ENCODE results near the gene MPG. TPM values are rescaled to one million over a fixed set of nuclear protein-coding genes. Genes with fewer than 3 reads are reported as not detected.
"Not testable (repeated sequence)": the region's sequence is repeated elsewhere in the genome, so short reads cannot be mapped to it uniquely, and the experiment has no call there.

MPG gene
- 100 to 1,000 TPM; 111 to 138 TPM for total RNA-seq

GRCh38 chr16:77807-78443 is at the start of gene MPG:
Gene MPG, plus strand, starts transcription at chr16:78225. Its CDS starts 85 bp downstream, at chr16:78310.
- DNase-seq (ENCODE audit: low spot score) = peak; percentile 80
- intact Hi-C loops (cut with DNase I) = no loop called here
- Histone ChIP-seq H3K27ac (peak within 1 kb of the TSS; percentile 88 to 91), H3K4me3 (peak within 1 kb of the TSS; percentile 84 to 98), H3K4me1 (replicated peaks) (peaks cover 25% of the 10 kb centered on the region), H3K27me3 (replicated peaks; ENCODE audit: insufficient read depth) (no peaks in the 10 kb centered on the region), H3K9me3 (no peaks in the 10 kb centered on the region), H3K36me3 (peaks cover 0 to 7% of the 10 kb centered on the region in 2 donors)
- peak; percentile 68 for TF ChIP-seq POLR2A (IDR thresholded peaks at IDR 0.05)
- TF ChIP-seq POLR2AphosphoS5 (IDR thresholded peaks at IDR 0.05) = peak; percentile 73
- TF ChIP-seq, protein P1, sequence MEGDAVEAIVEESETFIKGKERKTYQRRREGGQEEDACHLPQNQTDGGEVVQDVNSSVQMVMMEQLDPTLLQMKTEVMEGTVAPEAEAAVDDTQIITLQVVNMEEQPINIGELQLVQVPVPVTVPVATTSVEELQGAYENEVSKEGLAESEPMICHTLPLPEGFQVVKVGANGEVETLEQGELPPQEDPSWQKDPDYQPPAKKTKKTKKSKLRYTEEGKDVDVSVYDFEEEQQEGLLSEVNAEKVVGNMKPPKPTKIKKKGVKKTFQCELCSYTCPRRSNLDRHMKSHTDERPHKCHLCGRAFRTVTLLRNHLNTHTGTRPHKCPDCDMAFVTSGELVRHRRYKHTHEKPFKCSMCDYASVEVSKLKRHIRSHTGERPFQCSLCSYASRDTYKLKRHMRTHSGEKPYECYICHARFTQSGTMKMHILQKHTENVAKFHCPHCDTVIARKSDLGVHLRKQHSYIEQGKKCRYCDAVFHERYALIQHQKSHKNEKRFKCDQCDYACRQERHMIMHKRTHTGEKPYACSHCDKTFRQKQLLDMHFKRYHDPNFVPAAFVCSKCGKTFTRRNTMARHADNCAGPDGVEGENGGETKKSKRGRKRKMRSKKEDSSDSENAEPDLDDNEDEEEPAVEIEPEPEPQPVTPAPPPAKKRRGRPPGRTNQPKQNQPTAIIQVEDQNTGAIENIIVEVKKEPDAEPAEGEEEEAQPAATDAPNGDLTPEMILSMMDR (IDR thresholded peaks at IDR 0.05) = peak in 1 of 4 experiments; percentile 20
- under 1% methylated on average over 45 of the region's 83 CpGs for WGBS

DNA sequence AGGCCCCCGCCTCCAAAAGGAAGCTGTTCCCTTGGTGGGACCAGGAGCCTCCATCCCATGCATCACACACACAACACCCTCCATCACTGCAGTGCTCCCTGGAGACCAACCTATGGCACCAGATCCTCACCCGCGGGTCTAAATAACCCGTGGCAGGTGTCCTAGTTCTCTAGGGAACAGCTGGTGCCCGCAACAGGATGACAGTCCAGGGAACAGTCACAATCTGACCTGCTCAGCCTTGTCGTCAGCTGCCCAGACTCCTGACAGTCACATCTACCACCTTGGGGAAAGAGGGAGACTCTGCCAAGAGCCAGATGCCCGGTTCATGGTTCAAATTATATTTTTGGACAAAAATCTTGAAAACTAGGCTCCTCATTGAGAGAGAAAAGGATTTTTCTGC is 47.4 kb upstream of the MPG start:
- H3K4me3 ChIP-seq; DNase-seq (ENCODE audit: low spot score); H3K27me3 ChIP-seq (replicated peaks; ENCODE audit: insufficient read depth); H3K4me1 ChIP-seq (replicated peaks); intact Hi-C loops (cut with DNase I); H3K9me3 ChIP-seq; H3K36me3 ChIP-seq; H3K27ac ChIP-seq: not testable (repeated sequence)
- WGBS = 80% methylated on average over 1 of the region's 7 CpGs

GRCh38 chr16:33154-33876 is 44.7 kb upstream of the MPG start:
- H3K4me1 ChIP-seq (replicated peaks); H3K27ac ChIP-seq; DNase-seq (ENCODE audit: low spot score); H3K9me3 ChIP-seq; intact Hi-C loops (cut with DNase I); H3K27me3 ChIP-seq (replicated peaks; ENCODE audit: insufficient read depth); H3K36me3 ChIP-seq; H3K4me3 ChIP-seq: not testable (repeated sequence)
- 88% methylated on average over 3 of the region's 8 CpGs for WGBS

- no peaks in the 10 kb centered on the region for H3K4me1 ChIP-seq (replicated peaks)
- H3K9me3 ChIP-seq = no peaks in the 10 kb centered on the region
- no peaks in the 10 kb centered on the region for H3K36me3 ChIP-seq
- no peaks in the 10 kb centered on the region for H3K27me3 ChIP-seq (replicated peaks; ENCODE audit: insufficient read depth)
- intact Hi-C loops (cut with DNase I) = no loop called here
- no peak for TF ChIP-seq POLR2A (IDR thresholded peaks at IDR 0.05)
- TF ChIP-seq POLR2AphosphoS5 (IDR thresholded peaks at IDR 0.05) = no peak
- TF ChIP-seq, protein P1 (IDR thresholded peaks at IDR 0.05) = no peak
- H3K27ac ChIP-seq = no peak overlapping the region
- no peak for DNase-seq (ENCODE audit: low spot score)
- H3K4me3 ChIP-seq = no peak overlapping the region
- 84% methylated on average over 21 of the region's 21 CpGs for WGBS
Measured at GRCh38 chr16:33877-34647, 44.0 kb upstream of the MPG start.

DNA sequence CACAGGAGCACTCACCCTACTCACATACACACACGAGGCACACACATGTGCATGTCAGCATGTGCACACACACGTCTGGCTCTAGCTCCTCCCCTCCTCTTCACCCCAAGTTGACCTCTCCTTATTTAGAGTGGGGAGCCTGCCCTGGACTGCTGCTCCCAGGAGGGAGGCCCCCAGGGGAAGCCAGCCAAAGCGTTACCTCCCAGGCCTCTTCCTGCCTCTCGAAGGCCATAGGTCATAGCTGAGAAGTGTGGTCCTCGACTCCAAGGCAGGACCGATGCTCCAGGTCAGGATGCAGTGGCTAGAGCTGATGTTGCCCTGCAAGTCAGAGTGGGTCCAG is 43.4 kb upstream of the MPG start:
- H3K36me3 ChIP-seq = no peaks in the 10 kb centered on the region
- TF ChIP-seq, protein P1 (IDR thresholded peaks at IDR 0.05) = no peak
- no peak for TF ChIP-seq POLR2AphosphoS5 (IDR thresholded peaks at IDR 0.05)
- TF ChIP-seq POLR2A (IDR thresholded peaks at IDR 0.05) = no peak
- H3K4me1 ChIP-seq (replicated peaks) = no peaks in the 10 kb centered on the region
- intact Hi-C loops (cut with DNase I) = no loop called here
- no peaks in the 10 kb centered on the region for H3K9me3 ChIP-seq
- 54% methylated on average over 6 of the region's 6 CpGs for WGBS
- H3K4me3 ChIP-seq = no peak overlapping the region
- no peak overlapping the region for H3K27ac ChIP-seq
- no peak for DNase-seq (ENCODE audit: low spot score)
- no peaks in the 10 kb centered on the region for H3K27me3 ChIP-seq (replicated peaks; ENCODE audit: insufficient read depth)
